Common myeloid progenitor, CD34-positive (primary cell): ENCODE measurements around the gene RPL13A. TPM values are rescaled to one million over a fixed set of nuclear protein-coding genes. Genes with fewer than 3 reads are reported as not detected.
A peak's percentile ranks its signal among the peaks of the same experiment; 100 is the strongest.

Experiments used
- CTCF ChIA-PET: fragments of 350-600 bp; sonication (Branson Sonifier 250); formaldehyde crosslinking; loops from one replicate; lab custom pipeline; 2021; ENCODE audit warnings: antibody characterized with exemption; lab: Charles Lee
- POLR2A ChIA-PET: fragments of 350-600 bp; sonication (Branson Sonifier 250); formaldehyde crosslinking; loops from one replicate; lab custom pipeline; 2021; ENCODE audit warnings: antibody characterized with exemption; lab: Charles Lee
- DNase-seq, 3 donors: peaks; one replicate each; pipeline versions ENCODE4 v3.0.0 to v3.0.0-alpha.2; 2013
- H3K27ac ChIP-seq, 2 experiments: 1 replicate in 1 of 2; 2 replicates in 1 of 2; pipeline ENCODE4 v1.7.0; 2013; ENCODE audit warnings: inconsistent platforms in 2 of 2, low read length in 2 of 2, mild to moderate bottlenecking in 2 of 2, low read depth in 1 of 2, moderate library complexity in 1 of 2; ENCODE audit not compliant: severe bottlenecking in 2 of 2, insufficient read depth in 1 of 2, poor library complexity in 1 of 2
- H3K27me3 ChIP-seq, 5 experiments: replicated peaks in 2 of 5; 1 replicate in 3 of 5; 2 replicates in 2 of 5; pipeline versions ENCODE4 v1.6.1 to v1.7.0; 2013; ENCODE audit warnings: low read length in 4 of 5, mild to moderate bottlenecking in 2 of 5, moderate library complexity in 2 of 5, inconsistent platforms in 1 of 5; ENCODE audit not compliant: insufficient read depth in 5 of 5, control insufficient read depth in 4 of 5
- H3K36me3 ChIP-seq, 4 experiments: 1 replicate in 2 of 4; 2 replicates in 2 of 4; pipeline versions ENCODE4 v1.6.1 to v1.7.0; 2013; ENCODE audit warnings: low read length in 3 of 4, control low read depth in 1 of 4, mild to moderate bottlenecking in 1 of 4; ENCODE audit not compliant: control insufficient read depth in 4 of 4, insufficient read depth in 4 of 4
- H3K4me1 ChIP-seq, 4 experiments: 1 replicate in 3 of 4; 2 replicates in 1 of 4; pipeline versions ENCODE4 v1.6.1 to v1.7.1; 2013; ENCODE audit warnings: low read length in 3 of 4, mild to moderate bottlenecking in 3 of 4, control low read depth in 1 of 4, inconsistent platforms in 1 of 4, moderate library complexity in 1 of 4; ENCODE audit not compliant: control insufficient read depth in 4 of 4, insufficient read depth in 4 of 4; ENCODE audit errors: control extremely low read depth in 1 of 4
- H3K4me3 ChIP-seq, 7 experiments: 1 replicate in 4 of 7; 2 replicates in 3 of 7; pipeline versions ENCODE4 v1.5.1 to v1.7.0; 2013; ENCODE audit warnings: mild to moderate bottlenecking in 7 of 7, low read length in 6 of 7, moderate library complexity in 6 of 7, inconsistent platforms in 2 of 7, low read depth in 2 of 7, control low read depth in 1 of 7; ENCODE audit not compliant: insufficient read depth in 4 of 7, control insufficient read depth in 1 of 7; ENCODE audit errors: extremely low read depth in 1 of 7
- H3K9me3 ChIP-seq, 5 experiments: 1 replicate in 4 of 5; 2 replicates in 1 of 5; pipeline versions ENCODE4 v1.6.1 to v1.7.1; 2013; ENCODE audit warnings: low read length in 4 of 5, mild to moderate bottlenecking in 2 of 5, inconsistent platforms in 1 of 5, low read depth in 1 of 5, moderate library complexity in 1 of 5; ENCODE audit not compliant: control insufficient read depth in 4 of 5, insufficient read depth in 2 of 5; ENCODE audit errors: control extremely low read depth in 1 of 5
- WGBS: methylation state at CpG from one replicate; pipeline ENCODE4 v1.1.5; 2013; ENCODE audit not compliant: insufficient coverage; 5-methylcytosine and 5-hydroxymethylcytosine counted together
- polyA plus RNA-seq: library from polyadenylated mRNA; unstranded; fragments of 120-200 nt; gene quantifications from one replicate; pipeline ENCODE4 v1.2.1, GENCODE V29; 2013

Gene RPL13A
- 4,938 TPM for polyA plus RNA-seq

DNA sequence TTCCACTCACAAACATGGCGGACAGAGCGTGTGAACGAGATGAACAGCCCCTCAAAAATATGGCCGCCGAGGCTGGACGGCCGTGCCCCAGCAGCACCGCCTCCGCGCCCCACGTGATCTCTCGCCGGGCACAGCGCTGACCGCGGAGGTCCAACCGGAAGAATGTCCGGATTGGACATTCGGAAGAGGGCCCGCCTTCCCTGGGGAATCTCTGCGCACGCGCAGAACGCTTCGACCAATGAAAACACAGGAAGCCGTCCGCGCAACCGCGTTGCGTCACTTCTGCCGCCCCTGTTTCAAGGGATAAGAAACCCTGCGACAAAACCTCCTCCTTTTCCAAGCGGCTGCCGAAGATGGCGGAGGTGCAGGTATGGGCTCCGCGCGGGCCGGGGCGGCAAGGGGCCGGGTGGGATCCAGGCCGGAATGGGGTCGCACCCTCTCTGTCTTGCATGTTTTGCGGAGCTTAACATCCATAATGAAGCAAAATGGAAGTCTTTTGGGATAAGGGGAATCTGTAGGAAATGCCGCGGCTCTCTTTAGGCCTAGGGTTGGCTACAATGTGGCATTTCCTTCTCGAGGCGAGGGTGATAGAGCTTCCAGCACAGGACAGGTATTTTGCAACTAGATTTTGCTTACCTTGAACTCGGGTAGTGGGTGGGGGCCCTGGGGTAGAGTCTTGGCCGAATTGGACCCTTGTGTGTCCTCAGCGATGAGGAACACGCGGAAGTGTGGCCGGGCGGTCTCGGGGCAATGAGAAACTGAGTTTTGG, at the start of gene RPL13A:
TSS of gene RPL13A (plus strand) at position 332 of the 769 bp plus-strand sequence. CDS start at position 354, 22 bp downstream.
- H3K27ac ChIP-seq = peak within 1 kb of the TSS; percentile 97 to 99
- peak; percentile 99 to 100 (median 100) for DNase-seq
- H3K27me3 ChIP-seq = no peaks in the 10 kb centered on the region
- H3K4me1 ChIP-seq = peaks cover 12 to 24% (median 18%) of the 10 kb centered on the region in 4 experiments
- CTCF ChIA-PET = interaction anchor here (1.1 kb wide), 1 partner anchor 9 kb away, joined by 5 read pairs; no protein-coding TSS in a partner anchor
- POLR2A ChIA-PET = interaction anchor here (0.7 to 1.2 kb wide), 3 partner anchors 8 to 22 kb away, joined by 3 to 9 read pairs (median 3); partner anchors contain the start of gene RPS11
- H3K36me3 ChIP-seq = peaks cover 7 to 39% (median 30%) of the 10 kb centered on the region in 4 experiments
- no peaks in the 10 kb centered on the region for H3K9me3 ChIP-seq
- peak within 1 kb of the TSS; percentile 67 to 100 (median 95) for H3K4me3 ChIP-seq
- under 1% methylated on average over 49 of the region's 57 CpGs for WGBS

DNA sequence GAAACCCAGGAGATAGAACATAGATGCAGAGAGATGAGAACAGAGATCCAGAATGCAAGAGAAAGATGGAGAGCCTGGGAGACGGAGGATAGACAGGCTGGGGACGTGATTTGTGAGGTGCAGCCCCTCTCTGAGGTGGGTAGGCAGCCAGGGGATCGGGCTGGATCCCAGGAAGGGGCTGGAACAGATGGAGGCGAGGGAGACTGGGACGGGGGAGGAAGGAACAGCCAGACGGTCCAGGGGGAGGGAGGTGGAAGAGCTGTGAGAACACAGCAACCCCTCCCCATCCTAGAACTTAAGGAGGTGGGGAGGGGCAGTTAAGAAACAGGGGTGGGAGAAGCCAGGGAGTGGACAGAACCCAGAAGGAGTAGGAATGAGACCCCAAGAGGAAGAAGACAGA, 49.1 kb upstream of the RPL13A start:
- POLR2A ChIA-PET = no interaction called here
- Histone ChIP-seq H3K27me3 (peaks cover 2 to 93% (median 59%) of the 10 kb centered on the region in 5 experiments), H3K4me1 (peaks cover 0 to 22% (median 15%) of the 10 kb centered on the region in 4 experiments), H3K9me3 (peaks cover 0 to 3% (median 0%) of the 10 kb centered on the region in 5 experiments), H3K27ac (no peak overlapping the region), H3K36me3 (no peaks in the 10 kb centered on the region), H3K4me3 (no peak overlapping the region)
- 13% methylated on average over 1 of the region's 6 CpGs for WGBS
- DNase-seq = no peak
- CTCF ChIA-PET = interaction anchor here (1.0 kb wide), 1 partner anchor 21 kb away, joined by 3 read pairs; no protein-coding TSS in a partner anchor

DNA sequence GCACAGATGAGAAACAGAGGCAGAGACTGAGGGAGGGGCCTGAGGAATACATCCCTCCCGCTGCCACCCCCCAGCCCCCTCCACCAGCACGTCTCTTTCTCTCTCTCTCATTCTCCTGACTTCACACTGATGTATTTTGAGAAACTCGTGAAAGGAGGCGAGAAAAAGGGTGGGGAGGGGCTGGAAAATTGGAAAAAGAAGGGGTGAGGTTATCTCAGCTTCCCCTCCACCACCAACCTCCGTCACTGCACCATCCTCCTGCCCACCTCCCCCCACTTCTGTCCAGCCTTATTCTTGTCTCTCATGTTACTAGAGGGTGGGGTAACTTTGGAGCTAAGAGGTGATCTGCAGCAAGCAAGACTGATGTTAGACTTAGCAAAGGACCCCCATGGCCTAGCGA, 47.6 kb upstream of the RPL13A start:
- peaks cover 0 to 27% (median 18%) of the 10 kb centered on the region in 4 experiments for H3K4me1 ChIP-seq
- 100% methylated on average over 1 of the region's 6 CpGs for WGBS
- peaks cover 2 to 77% (median 50%) of the 10 kb centered on the region in 5 experiments for H3K27me3 ChIP-seq
- ChIA-PET POLR2A (no interaction called here), CTCF (interaction anchor here (1.0 to 1.4 kb wide), 2 partner anchors 10 to 48 kb away, joined by 3 to 4 read pairs; no protein-coding TSS in a partner anchor)
- H3K27ac ChIP-seq = no peak overlapping the region
- H3K4me3 ChIP-seq = no peak overlapping the region
- no peaks in the 10 kb centered on the region for H3K36me3 ChIP-seq
- H3K9me3 ChIP-seq = peaks cover 0 to 3% (median 0%) of the 10 kb centered on the region in 5 experiments
- DNase-seq = no peak

DNA sequence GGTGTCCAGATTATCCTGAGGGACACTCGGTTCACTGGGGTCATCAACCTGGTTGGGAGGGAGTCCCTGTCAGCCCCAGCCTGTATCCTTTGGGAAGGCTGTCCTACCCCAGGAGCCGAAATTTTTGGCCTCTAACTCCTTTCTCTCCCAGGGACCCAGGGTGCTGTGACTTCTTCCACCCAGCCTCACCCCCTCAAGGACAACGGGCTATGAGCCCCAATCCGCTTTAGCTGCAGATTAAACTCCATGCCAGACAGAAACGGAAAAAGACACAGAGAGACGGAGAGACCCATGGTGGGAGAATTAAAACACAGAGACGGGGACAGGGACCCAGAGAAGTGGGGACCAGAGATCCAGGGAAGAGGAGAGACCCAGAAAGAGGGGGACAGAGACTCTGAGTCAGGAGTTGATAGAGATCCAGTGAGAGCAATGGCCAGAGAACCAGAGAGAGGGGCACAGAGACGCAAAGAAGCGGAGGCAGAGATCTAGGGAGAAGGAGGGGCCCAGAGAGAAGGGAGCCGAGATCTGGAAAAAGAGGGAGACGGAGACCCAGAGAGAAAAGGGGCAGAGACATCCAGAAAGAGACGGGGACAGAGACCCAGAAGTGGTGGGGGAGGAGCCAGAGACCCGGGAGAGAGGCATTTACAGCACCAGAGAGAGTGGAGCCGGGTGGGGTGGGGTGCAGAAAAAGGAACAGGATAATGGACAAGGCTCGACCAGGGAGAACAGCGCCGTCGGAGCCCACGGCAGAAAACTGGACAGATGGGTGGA, 46.8 kb upstream of the RPL13A start:
- Histone ChIP-seq H3K36me3 (no peaks in the 10 kb centered on the region), H3K4me1 (peaks cover 0 to 27% (median 18%) of the 10 kb centered on the region in 4 experiments), H3K9me3 (peaks cover 0 to 3% (median 0%) of the 10 kb centered on the region in 5 experiments), H3K4me3 (peak overlapping the region in 2 of 7 experiments; percentile 16 to 19), H3K27me3 (peaks cover 2 to 69% (median 45%) of the 10 kb centered on the region in 5 experiments), H3K27ac (no peak overlapping the region)
- CTCF ChIA-PET = interaction anchor here (1.0 to 1.4 kb wide), 2 partner anchors 11 to 49 kb away, joined by 3 to 4 read pairs; no protein-coding TSS in a partner anchor
- WGBS = 49% methylated on average over 18 of the region's 19 CpGs
- POLR2A ChIA-PET = no interaction called here
- DNase-seq = no peak

DNA sequence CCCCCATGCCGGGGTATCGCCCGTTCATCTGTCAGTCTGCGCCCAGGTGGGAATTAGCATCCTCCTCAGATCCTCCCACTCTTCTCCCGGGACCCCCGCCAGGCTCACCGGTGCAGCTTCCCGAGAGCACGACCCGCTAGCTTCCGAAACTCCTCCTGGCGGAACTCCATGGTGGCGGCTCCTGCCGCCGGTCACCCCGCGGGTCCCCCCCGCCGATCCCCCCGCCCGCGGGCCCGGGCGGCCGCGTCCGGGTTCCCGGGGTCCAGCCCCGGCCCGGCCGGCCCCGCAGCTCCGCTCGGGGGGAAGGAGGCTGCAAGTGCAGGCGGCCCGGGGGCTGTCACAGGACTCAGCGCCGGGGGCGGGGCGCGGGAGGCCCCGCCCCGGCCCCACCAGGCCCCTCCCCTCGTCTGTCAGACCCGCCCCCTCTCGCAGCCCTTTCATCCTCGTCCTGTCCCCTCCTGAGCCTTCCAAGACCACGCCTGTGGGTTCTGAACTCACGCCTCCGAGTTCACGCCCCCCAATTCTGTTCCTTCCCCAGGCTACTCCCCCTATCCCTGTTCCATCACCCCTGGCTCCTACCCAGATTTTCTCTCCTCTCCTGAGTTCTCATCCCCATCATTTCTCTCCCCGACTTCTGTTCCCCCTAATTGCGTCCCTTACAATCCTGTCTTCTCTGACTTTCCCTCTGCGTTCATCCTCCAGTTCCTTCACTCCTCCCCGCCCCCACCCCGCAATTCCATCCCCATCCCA, 46.0 kb upstream of the RPL13A start, which contains the start of gene SLC17A7:
TSS of gene SLC17A7 (minus strand) at position 318 of the 750 bp plus-strand sequence. CDS start at position 170, 148 bp downstream.
- ChIA-PET CTCF (interaction anchor here (1.0 to 2.2 kb wide), 3 partner anchors 31 to 140 kb away, joined by 3 to 9 read pairs (median 4); no protein-coding TSS in a partner anchor), POLR2A (no interaction called here)
- Histone ChIP-seq H3K27me3 (peaks cover 2 to 62% (median 41%) of the 10 kb centered on the region in 5 experiments), H3K4me3 (peak within 1 kb of the TSS in 4 of 7 experiments; percentile 3 to 79 (median 49)), H3K36me3 (peaks cover 0 to 4% (median under 1%) of the 10 kb centered on the region in 4 experiments), H3K4me1 (peaks cover 0 to 26% (median 16%) of the 10 kb centered on the region in 4 experiments), H3K27ac (no peak within 1 kb of the TSS), H3K9me3 (peaks cover 0 to under 1% (median 0%) of the 10 kb centered on the region in 5 experiments)
- peak in 2 of 3 donors; percentile 47 to 50 for DNase-seq
- WGBS = 4% methylated on average over 42 of the region's 56 CpGs

DNA sequence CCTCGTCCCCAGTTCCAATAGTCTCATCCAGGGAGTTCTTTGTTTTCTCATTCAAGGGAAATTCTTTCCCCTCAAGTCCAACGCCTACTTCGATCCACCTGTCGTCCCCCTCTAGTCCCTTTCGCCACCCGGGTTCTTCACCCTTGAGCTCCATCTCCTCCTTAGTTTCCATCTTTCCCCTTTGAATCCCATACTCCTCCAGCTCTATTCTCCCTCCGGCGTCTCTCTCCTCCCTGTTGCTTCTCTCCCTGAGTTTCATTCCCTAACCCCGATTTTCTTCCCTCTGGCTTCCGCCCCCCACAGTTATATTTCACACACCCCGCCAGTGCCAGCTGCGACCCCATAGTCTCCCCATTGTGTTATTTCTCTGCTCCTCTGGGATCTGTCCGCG, 45.5 kb upstream of the RPL13A start:
- H3K4me1 ChIP-seq = peaks cover 0 to 22% (median 15%) of the 10 kb centered on the region in 4 experiments
- DNase-seq = no peak
- WGBS = 42% methylated on average over 13 of the region's 14 CpGs
- H3K27me3 ChIP-seq = peaks cover 2 to 56% (median 38%) of the 10 kb centered on the region in 5 experiments
- peaks cover 0 to 10% (median 5%) of the 10 kb centered on the region in 4 experiments for H3K36me3 ChIP-seq
- H3K27ac ChIP-seq = no peak overlapping the region
- peak overlapping the region in 2 of 7 experiments; percentile 79 for H3K4me3 ChIP-seq
- CTCF ChIA-PET = interaction anchor here (1.0 to 2.2 kb wide), 3 partner anchors 31 to 141 kb away, joined by 3 to 9 read pairs (median 4); no protein-coding TSS in a partner anchor
- POLR2A ChIA-PET = no interaction called here
- no peaks in the 10 kb centered on the region for H3K9me3 ChIP-seq
